Heart right ventricle (tissue), 16 donors: ENCODE measurements around the gene TRABD. TPM values are rescaled to one million over a fixed set of nuclear protein-coding genes. Genes with fewer than 3 reads are reported as not detected.
"Not testable (repeated sequence)": the region's sequence is repeated elsewhere in the genome, so short reads cannot be mapped to it uniquely, and the experiment has no call there.

Experiments used
- ATAC-seq, 8 donors: fragments of 200-7000 bp; cut with Tn5 transposase; one replicate each; pipeline ENCODE4 v1.9.1; 2020; ENCODE audit warnings: mild to moderate bottlenecking in 8 of 8, moderate library complexity in 8 of 8, moderate number of reproducible peaks in 1 of 8
- DNase-seq, 2 donors: peaks; one replicate each; pipeline ENCODE4 v3.0.0-alpha.2; 2020
- H3K27ac ChIP-seq, 10 donors: fragments of 200-600 bp; sonication (generic) in 2 of 10; one replicate each; pipeline versions ENCODE4 v1.5.0 to v1.8.0; 2020 to 2022; ENCODE audit warnings: mild to moderate bottlenecking in 3 of 10
- H3K27me3 ChIP-seq, 7 donors: fragments of 200-600 bp; one replicate each; pipeline ENCODE4 v1.8.0; 2021 to 2022; ENCODE audit warnings: mild to moderate bottlenecking in 2 of 7
- H3K36me3 ChIP-seq, 9 donors: fragments of 200-600 bp; sonication (generic) in 1 of 9; one replicate each; pipeline versions ENCODE4 v1.5.0 to v1.8.0; 2020 to 2022; ENCODE audit warnings: mild to moderate bottlenecking in 2 of 9
- H3K4me1 ChIP-seq, 9 donors: fragments of 200-600 bp; sonication (generic) in 1 of 9; one replicate each; pipeline versions ENCODE4 v1.5.0 to v1.8.0; 2020 to 2022; ENCODE audit warnings: mild to moderate bottlenecking in 4 of 9
- H3K4me3 ChIP-seq, 10 donors: fragments of 200-600 bp; sonication (generic) in 2 of 10; one replicate each; pipeline versions ENCODE4 v1.5.0 to v1.8.0; 2020 to 2022; ENCODE audit warnings: mild to moderate bottlenecking in 7 of 10, moderate library complexity in 2 of 10
- H3K9me3 ChIP-seq, 11 donors: fragments of 200-600 bp in 10 of 11; sonication (generic) in 2 of 11; one replicate each; pipeline versions ENCODE4 v1.5.0 to v1.8.0; 2013 to 2022; ENCODE audit warnings: mild to moderate bottlenecking in 2 of 11, control low read depth in 1 of 11, moderate library complexity in 1 of 11
- WGBS, 2 donors: extraction: QIAGEN DNeasy Blood & Tissue Kit; methylation state at CpG; one replicate each; pipeline ENCODE4 v1.1.7; 2013; ENCODE audit warnings: inconsistent platforms in 1 of 2; 5-methylcytosine and 5-hydroxymethylcytosine counted together
- intact Hi-C, 10 donors: fragments of 100-400 bp; cut with DNase I; formaldehyde crosslinking; loops; one replicate each; pipeline versions ENCODE4 v1.11.1 to v1.14.2; 2022
- long read RNA-seq, 3 donors: library from polyadenylated mRNA; unstranded; transcript quantifications; one replicate each; pipeline ENCODE4 v2.0.0, GENCODE V29; 2020 to 2021
- polyA plus RNA-seq, 2 donors: library from polyadenylated mRNA; stranded (reverse); fragments of 200-250 nt; gene quantifications; one replicate each; pipeline ENCODE4 v1.2.3, GENCODE V29; 2013
- total RNA-seq, 10 donors: library from RNA; stranded (reverse); fragmentation: NEBNext Ultra II Directional in 3 of 10; extraction: Animal tissue kit (Norgen Biotek cat#: 25700) in 3 of 10; gene quantifications; one replicate each; pipeline versions ENCODE4 v1.2.1 to v1.2.4, GENCODE V29; 2021 to 2023
- TF ChIP-seq, protein P1 (sequence below), 9 donors: fragments of 200-600 bp; sonication (generic) in 2 of 9; IDR thresholded peaks; one replicate each; pipeline versions ENCODE4 v1.5.0 to v1.8.0; 2021 to 2022; ENCODE audit warnings: antibody characterized with exemption in 9 of 9, mild to moderate bottlenecking in 5 of 9, moderate library complexity in 1 of 9
- donor health status: Arrhythmogenic right ventricular cardiomyopathy.
- donor health status: ischemic (EF 13 %, LVEDD 7.1; RV severe dilation, severe dysfunction).
- donor health status: healthy with polysubstance abuse.
- donor health status: DM: no; HTN: yes; CAD: no.
- donor health status: DM: no; HTN: no; CAD: no.
- donor health status: ischemic (EF 25% LVEDD 6.9; RV normal size, moderate dysfunction).
- donor health status: ischemic (EF 25% LVEDD 5.7; RV mildly dilated, moderate dysfunction).
- donor health status: healthy.
- donor health status: DM: yes; HTN: yes; CAD: no.
- donor health status: Ischemic cardiomyopathy.
- donor health status: ischemic (EF 35%, LVEDD 5.7; RV mildly dilated, moderate dysfunction).
- donor health status: nonischemic (EF 11% LVEDD 7.7; RV severe dilation, severe dysfunction).
- donor health status: DM: yes; HTN: yes; CAD: no.
- donor health status: PGD.
- donor health status: ischemic (EF 29% LVEDD 5.4; RV normal size, mild dysfunction).
- donor health status: nonischemic (EF 23%, LVEDD 6.1; RV moderate dilation, normal function).

Gene TRABD
- 10 to 100 TPM; 13.6 to 24.9 (median 16.4) TPM for total RNA-seq
- polyA plus RNA-seq, result 10 to 100 TPM; 31.6 to 40.8 TPM
- long read RNA-seq, donor 1, transcript TRABD-202 (10 exons, 2,272 nt), result minor isoform, 18 of 71 reads
- long read RNA-seq, donor 1, transcript TRABD-206 (2 exons, 1,661 nt), result minor isoform, 6 of 71 reads
- long read RNA-seq, donor 1, transcript TRABD-201 (10 exons, 2,329 nt), result major isoform, 20 of 71 reads
- long read RNA-seq, donor 1, partial matches to known transcripts, result 8 of 71 reads
- long read RNA-seq, donor 1, other reads (novel, unspliced or antisense), result 14 of 71 reads
- long read RNA-seq, donor 2, transcript TRABD-202 (10 exons, 2,272 nt), result major isoform, 18 of 48 reads
- long read RNA-seq, donor 2, transcript TRABD-201 (10 exons, 2,329 nt), result minor isoform, 12 of 48 reads
- long read RNA-seq, donor 2, partial matches to known transcripts, result 6 of 48 reads
- long read RNA-seq, donor 2, other reads (novel, unspliced or antisense), result 5 of 48 reads
- long read RNA-seq, donor 3, transcript TRABD-202 (10 exons, 2,272 nt), result major isoform, 29 of 89 reads
- long read RNA-seq, donor 3, transcript TRABD-205 (9 exons, 2,404 nt), result minor isoform, 7 of 89 reads
- long read RNA-seq, donor 3, transcript TRABD-201 (10 exons, 2,329 nt), result minor isoform, 23 of 89 reads
- long read RNA-seq, donor 3, partial matches to known transcripts, result 5 of 89 reads
- long read RNA-seq, donor 3, other reads (novel, unspliced or antisense), result 20 of 89 reads

- peaks cover 15 to 61% (median 56%) of the 10 kb centered on the region in 9 donors for H3K4me1 ChIP-seq
- no peaks in the 10 kb centered on the region for H3K9me3 ChIP-seq
- H3K27me3 ChIP-seq, result peaks cover 0 to under 1% (median 0%) of the 10 kb centered on the region in 7 donors
- peaks cover 0 to 6% (median 0%) of the 10 kb centered on the region in 9 donors for H3K36me3 ChIP-seq
- ATAC-seq (peak; percentile 70 to 91 (median 83)), DNase-seq (peak; percentile 89 to 92)
- WGBS, 2 donors, result 1 to 3% methylated on average over 47 to 88 of the region's 90 CpGs
- TF ChIP-seq, protein P1, sequence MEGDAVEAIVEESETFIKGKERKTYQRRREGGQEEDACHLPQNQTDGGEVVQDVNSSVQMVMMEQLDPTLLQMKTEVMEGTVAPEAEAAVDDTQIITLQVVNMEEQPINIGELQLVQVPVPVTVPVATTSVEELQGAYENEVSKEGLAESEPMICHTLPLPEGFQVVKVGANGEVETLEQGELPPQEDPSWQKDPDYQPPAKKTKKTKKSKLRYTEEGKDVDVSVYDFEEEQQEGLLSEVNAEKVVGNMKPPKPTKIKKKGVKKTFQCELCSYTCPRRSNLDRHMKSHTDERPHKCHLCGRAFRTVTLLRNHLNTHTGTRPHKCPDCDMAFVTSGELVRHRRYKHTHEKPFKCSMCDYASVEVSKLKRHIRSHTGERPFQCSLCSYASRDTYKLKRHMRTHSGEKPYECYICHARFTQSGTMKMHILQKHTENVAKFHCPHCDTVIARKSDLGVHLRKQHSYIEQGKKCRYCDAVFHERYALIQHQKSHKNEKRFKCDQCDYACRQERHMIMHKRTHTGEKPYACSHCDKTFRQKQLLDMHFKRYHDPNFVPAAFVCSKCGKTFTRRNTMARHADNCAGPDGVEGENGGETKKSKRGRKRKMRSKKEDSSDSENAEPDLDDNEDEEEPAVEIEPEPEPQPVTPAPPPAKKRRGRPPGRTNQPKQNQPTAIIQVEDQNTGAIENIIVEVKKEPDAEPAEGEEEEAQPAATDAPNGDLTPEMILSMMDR (IDR thresholded peaks at IDR 0.05), result no peak
- H3K4me3 ChIP-seq, result peak within 1 kb of the TSS; percentile 50 to 78 (median 72)
- H3K27ac ChIP-seq, result peak within 1 kb of the TSS in 9 of 10 donors; percentile 52 to 94 (median 71)
- intact Hi-C loops, result no loop called here
Measured at GRCh38 chr22:50185375-50186087, at the start of gene TRABD. TSS of gene TRABD (plus strand) at chr22:50185913. CDS start at chr22:50193061, 7,148 bp downstream.

GRCh38 chr22:50136581-50137015 lies 49.1 kb upstream of the TRABD start:
- 63% methylated on average over 5 of the region's 5 CpGs for WGBS, 2 donors
- TF ChIP-seq, protein P1 (IDR thresholded peaks at IDR 0.05), result no peak
- DNase-seq (no peak), ATAC-seq (peak in 1 of 8 donors; percentile 50)
- Histone ChIP-seq H3K4me3 (no peak overlapping the region), H3K36me3 (no peaks in the 10 kb centered on the region), H3K4me1 (no peaks in the 10 kb centered on the region), H3K27me3 (peaks cover 0 to 17% (median 5%) of the 10 kb centered on the region in 7 donors), H3K27ac (no peak overlapping the region), H3K9me3 (peaks cover 0 to 3% (median 0%) of the 10 kb centered on the region in 11 donors)
- intact Hi-C loops, result no loop called here

- DNase-seq, H3K4me3 ChIP-seq, intact Hi-C loops, H3K9me3 ChIP-seq, H3K36me3 ChIP-seq, H3K27ac ChIP-seq, ATAC-seq, H3K4me1 ChIP-seq: not testable (repeated sequence)
- WGBS, 2 donors, result 97 to 98% methylated on average over 9 of the region's 9 CpGs
- peaks cover 0 to 24% (median 9%) of the 10 kb centered on the region in 7 donors for H3K27me3 ChIP-seq
Measured at GRCh38 chr22:50137277-50137676, 48.4 kb upstream of the TRABD start.

DNA sequence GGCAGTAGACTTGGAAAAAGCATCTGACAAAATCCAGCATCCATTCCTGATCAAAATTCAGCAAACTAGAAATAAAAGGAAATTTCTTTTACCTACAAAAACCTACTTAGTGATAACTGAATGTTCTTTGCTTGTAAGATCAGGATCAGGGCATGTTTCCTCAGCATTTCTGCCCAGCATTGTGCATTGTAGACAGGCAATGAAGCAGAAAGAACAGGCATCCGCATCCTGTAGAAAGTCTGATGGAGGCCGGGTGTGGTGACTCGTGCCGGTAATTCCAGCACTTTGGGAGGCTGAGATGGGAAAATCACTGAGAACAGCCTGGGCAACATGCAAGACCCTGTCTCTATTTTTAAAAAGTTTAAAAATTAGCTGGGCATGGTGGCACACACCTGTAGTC lies 47.7 kb upstream of the TRABD start:
- H3K4me1 ChIP-seq, result no peaks in the 10 kb centered on the region
- WGBS, 2 donors, result 81 to 88% methylated on average over 4 of the region's 4 CpGs
- H3K27ac ChIP-seq, result no peak overlapping the region
- no peak for ATAC-seq
- peaks cover 0 to 24% (median 17%) of the 10 kb centered on the region in 7 donors for H3K27me3 ChIP-seq
- no peaks in the 10 kb centered on the region for H3K9me3 ChIP-seq
- TF ChIP-seq, protein P1 (IDR thresholded peaks at IDR 0.05), result no peak
- no peak for DNase-seq
- intact Hi-C loops, result no loop called here
- H3K4me3 ChIP-seq, result no peak overlapping the region
- no peaks in the 10 kb centered on the region for H3K36me3 ChIP-seq
